Heart left ventricle (tissue), 16 donors: ENCODE results near the gene LMX1A. TPM values are rescaled to one million over a fixed set of nuclear protein-coding genes. Genes with fewer than 3 reads are reported as not detected.
A peak's percentile ranks its signal among the peaks of the same experiment; 100 is the strongest.

Experiments
- ATAC-seq, 4 donors: fragments of 200-7000 bp; cut with Tn5 transposase; one replicate each; pipeline ENCODE4 v1.9.1; 2020 to 2022; ENCODE audit warnings: moderate library complexity in 4 of 4, mild to moderate bottlenecking in 3 of 4, moderate number of reproducible peaks in 1 of 4
- DNase-seq, 5 donors: peaks; one replicate each; pipeline ENCODE4 v3.0.0-alpha.2; 2020
- H3K27ac ChIP-seq, 12 donors: fragments of 200-600 bp; sonication (generic) in 4 of 12; one replicate each; pipeline versions ENCODE4 v1.5.0 to v1.8.0; 2016 to 2022; ENCODE audit warnings: mild to moderate bottlenecking in 2 of 12
- H3K27me3 ChIP-seq, 9 donors: fragments of 200-600 bp; sonication (generic) in 2 of 9; one replicate each; pipeline versions ENCODE4 v1.5.1 to v1.8.0; 2016 to 2022; ENCODE audit warnings: mild to moderate bottlenecking in 3 of 9
- H3K36me3 ChIP-seq, 9 donors: fragments of 200-600 bp; sonication (generic) in 2 of 9; one replicate each; pipeline versions ENCODE4 v1.5.0 to v1.8.0; 2018 to 2022; ENCODE audit warnings: mild to moderate bottlenecking in 2 of 9
- H3K4me1 ChIP-seq, 12 donors: fragments of 200-600 bp; sonication (generic) in 4 of 12; one replicate each; pipeline versions ENCODE4 v1.5.0 to v1.8.0; 2016 to 2022; ENCODE audit warnings: mild to moderate bottlenecking in 3 of 12
- H3K4me3 ChIP-seq, 12 donors: fragments of 200-600 bp; sonication (generic) in 4 of 12; one replicate each; pipeline versions ENCODE4 v1.5.0 to v1.8.0; 2017 to 2022; ENCODE audit warnings: mild to moderate bottlenecking in 9 of 12, moderate library complexity in 4 of 12
- H3K9me3 ChIP-seq, 12 donors: fragments of 200-600 bp; sonication (generic) in 4 of 12; one replicate each; pipeline versions ENCODE4 v1.5.0 to v1.8.0; 2016 to 2022; ENCODE audit warnings: mild to moderate bottlenecking in 1 of 12
- POLR2A ChIP-seq, 2 donors: fragments of 450-650 bp; IDR thresholded peaks; one replicate each; pipeline ENCODE4 v1.6.1; 2017; ENCODE audit warnings: antibody characterized with exemption in 2 of 2, mild to moderate bottlenecking in 2 of 2, moderate library complexity in 2 of 2
- whole genome bisulfite sequencing, 4 donors: extraction: QIAGEN DNeasy Blood & Tissue Kit in 2 of 4; methylation state at CpG; one replicate each; pipeline versions ENCODE4 v1.1.5 to v1.1.7; 2013 to 2018; 5-methylcytosine and 5-hydroxymethylcytosine counted together
- intact Hi-C, 10 donors: fragments of 100-400 bp; cut with DNase I; formaldehyde crosslinking; loops; one replicate each; pipeline versions ENCODE4 v1.11.1 to v1.14.2; 2022
- polyA plus RNA-seq, 2 donors: library from polyadenylated mRNA; stranded (reverse); fragments of 200-250 nt; gene quantifications; one replicate each; pipeline ENCODE4 v1.2.3, GENCODE V29; 2013
- total RNA-seq, 9 donors: library from RNA; depleted of rRNA in 2 of 9; stranded (reverse); fragments of >200 nt in 2 of 9; fragmentation: NEBNext Ultra II Directional in 3 of 9; extraction: Animal tissue kit (Norgen Biotek cat#: 25700) in 3 of 9; gene quantifications; one replicate each; pipeline versions ENCODE4 v1.1.0 to v1.2.4, GENCODE V29; 2016 to 2023
- TF ChIP-seq, protein P1 (sequence below), 12 donors: fragments of 200-600 bp; sonication (generic) in 4 of 12; IDR thresholded peaks; one replicate each; pipeline versions ENCODE4 v1.5.0 to v1.8.0; 2018 to 2022; ENCODE audit warnings: antibody characterized with exemption in 12 of 12, mild to moderate bottlenecking in 5 of 12
- donor health status: ischemic (EF 13 %, LVEDD 7.1; RV severe dilation, severe dysfunction).
- donor health status: healthy with polysubstance abuse.
- donor health status: DM: no; HTN: yes; CAD: no.
- donor health status: DM: no; HTN: no; CAD: no.
- donor health status: ischemic (EF 25% LVEDD 6.9; RV normal size, moderate dysfunction).
- donor health status: ischemic (EF 25% LVEDD 5.7; RV mildly dilated, moderate dysfunction).
- donor health status: healthy.
- donor health status: DM: yes; HTN: yes; CAD: no.
- donor health status: ischemic (EF 35%, LVEDD 5.7; RV mildly dilated, moderate dysfunction).
- donor health status: nonischemic (EF 11% LVEDD 7.7; RV severe dilation, severe dysfunction).
- donor health status: DM: yes; HTN: yes; CAD: no.
- donor health status: PGD.
- donor health status: ischemic (EF 29% LVEDD 5.4; RV normal size, mild dysfunction).
- donor health status: nonischemic (EF 23%, LVEDD 6.1; RV moderate dilation, normal function).

LMX1A gene
- total and polyA plus RNA-seq, 11 donors = 0.03 to 0.37 (median 0.14) TPM; not detected in 5

DNA sequence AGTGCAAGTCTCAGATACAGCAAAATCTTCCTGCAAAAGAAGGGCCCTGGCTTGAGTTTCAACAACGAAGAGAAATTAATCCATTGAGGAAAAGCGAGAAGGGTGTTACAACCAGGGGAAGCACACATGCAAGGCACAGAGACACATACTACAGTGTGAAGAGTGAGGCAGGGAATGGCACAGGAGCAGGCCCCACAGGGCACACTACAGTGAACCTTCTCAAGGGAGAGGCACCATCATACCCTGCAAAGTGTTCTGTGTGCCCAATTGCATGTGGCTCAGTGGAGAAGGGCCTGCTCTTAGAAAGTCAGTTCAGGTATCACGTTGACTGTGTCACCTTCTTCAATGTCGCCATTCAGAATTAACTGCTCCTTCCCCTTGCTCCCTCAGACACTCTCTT, 60.3 kb downstream of the LMX1A start:
- TF ChIP-seq, protein P1, sequence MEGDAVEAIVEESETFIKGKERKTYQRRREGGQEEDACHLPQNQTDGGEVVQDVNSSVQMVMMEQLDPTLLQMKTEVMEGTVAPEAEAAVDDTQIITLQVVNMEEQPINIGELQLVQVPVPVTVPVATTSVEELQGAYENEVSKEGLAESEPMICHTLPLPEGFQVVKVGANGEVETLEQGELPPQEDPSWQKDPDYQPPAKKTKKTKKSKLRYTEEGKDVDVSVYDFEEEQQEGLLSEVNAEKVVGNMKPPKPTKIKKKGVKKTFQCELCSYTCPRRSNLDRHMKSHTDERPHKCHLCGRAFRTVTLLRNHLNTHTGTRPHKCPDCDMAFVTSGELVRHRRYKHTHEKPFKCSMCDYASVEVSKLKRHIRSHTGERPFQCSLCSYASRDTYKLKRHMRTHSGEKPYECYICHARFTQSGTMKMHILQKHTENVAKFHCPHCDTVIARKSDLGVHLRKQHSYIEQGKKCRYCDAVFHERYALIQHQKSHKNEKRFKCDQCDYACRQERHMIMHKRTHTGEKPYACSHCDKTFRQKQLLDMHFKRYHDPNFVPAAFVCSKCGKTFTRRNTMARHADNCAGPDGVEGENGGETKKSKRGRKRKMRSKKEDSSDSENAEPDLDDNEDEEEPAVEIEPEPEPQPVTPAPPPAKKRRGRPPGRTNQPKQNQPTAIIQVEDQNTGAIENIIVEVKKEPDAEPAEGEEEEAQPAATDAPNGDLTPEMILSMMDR (IDR thresholded peaks at IDR 0.05) = no peak
- TF ChIP-seq POLR2A (IDR thresholded peaks at IDR 0.05) = no peak
- H3K4me1 ChIP-seq = no peaks in the 10 kb centered on the region
- H3K9me3 ChIP-seq = no peaks in the 10 kb centered on the region
- intact Hi-C loops = loop anchor here in 1 of 10 donors (1.0 kb wide), 1 partner anchor 22 kb away; no protein-coding TSS in a partner anchor
- H3K27ac ChIP-seq = no peak overlapping the region
- ATAC-seq = no peak
- H3K4me3 ChIP-seq = no peak overlapping the region
- peaks cover 0 to 9% (median 0%) of the 10 kb centered on the region in 9 donors for H3K27me3 ChIP-seq
- no peaks in the 10 kb centered on the region for H3K36me3 ChIP-seq
- DNase-seq = no peak
- 62 to 88% (median 77%) methylated on average over 4 of the region's 4 CpGs for WGBS, 4 donors

DNA sequence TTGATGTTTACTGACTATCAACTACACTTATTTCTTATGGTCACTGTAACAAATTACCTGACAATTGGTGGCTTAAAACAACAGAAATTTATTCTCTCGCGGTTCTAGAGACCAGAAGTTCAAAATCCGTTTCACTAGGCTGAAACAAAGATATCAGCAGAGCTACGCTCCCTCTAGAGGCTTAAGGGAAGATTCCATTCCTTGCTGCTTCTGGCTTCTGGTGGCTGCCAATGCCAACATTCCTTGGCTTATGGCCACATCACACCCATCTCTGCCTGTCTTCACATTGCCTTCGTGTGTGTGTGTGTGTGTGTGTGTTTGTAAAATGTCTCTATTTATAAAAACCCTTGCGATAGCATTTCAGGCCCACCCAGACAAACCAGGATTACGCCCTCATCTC, 66.4 kb downstream of the LMX1A start:
- no peaks in the 10 kb centered on the region for H3K9me3 ChIP-seq
- intact Hi-C loops = no loop called here
- ATAC-seq (no peak), DNase-seq (no peak)
- TF ChIP-seq, protein P1 (IDR thresholded peaks at IDR 0.05) = no peak
- TF ChIP-seq POLR2A (IDR thresholded peaks at IDR 0.05) = no peak
- H3K27ac ChIP-seq = no peak overlapping the region
- H3K4me1 ChIP-seq = no peaks in the 10 kb centered on the region
- 65 to 76% (median 68%) methylated on average over 7 of the region's 7 CpGs for WGBS, 4 donors
- H3K27me3 ChIP-seq = peaks cover 0 to 30% (median 4%) of the 10 kb centered on the region in 9 donors
- no peaks in the 10 kb centered on the region for H3K36me3 ChIP-seq
- no peak overlapping the region for H3K4me3 ChIP-seq

DNA sequence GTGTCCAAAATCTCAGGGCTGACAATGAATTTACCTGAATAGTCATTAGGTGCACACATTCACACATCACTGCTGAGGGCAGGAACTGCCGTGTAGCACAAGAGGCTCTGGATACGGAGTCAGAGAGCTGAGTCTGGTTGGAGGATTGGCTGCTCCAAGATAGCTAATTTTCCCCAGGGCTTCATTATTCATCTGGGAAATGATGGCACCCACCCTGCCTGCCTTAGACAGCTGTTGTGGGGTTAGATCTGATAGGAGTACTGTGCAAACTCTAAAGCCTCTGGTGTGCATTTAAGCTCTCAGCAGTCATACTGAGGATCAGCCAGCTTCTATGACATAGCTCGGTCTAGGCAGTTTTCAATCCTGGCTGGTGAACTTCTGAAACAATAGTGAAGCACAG, 67.0 kb downstream of the LMX1A start:
- DNase-seq = no peak
- no peaks in the 10 kb centered on the region for H3K9me3 ChIP-seq

DNA sequence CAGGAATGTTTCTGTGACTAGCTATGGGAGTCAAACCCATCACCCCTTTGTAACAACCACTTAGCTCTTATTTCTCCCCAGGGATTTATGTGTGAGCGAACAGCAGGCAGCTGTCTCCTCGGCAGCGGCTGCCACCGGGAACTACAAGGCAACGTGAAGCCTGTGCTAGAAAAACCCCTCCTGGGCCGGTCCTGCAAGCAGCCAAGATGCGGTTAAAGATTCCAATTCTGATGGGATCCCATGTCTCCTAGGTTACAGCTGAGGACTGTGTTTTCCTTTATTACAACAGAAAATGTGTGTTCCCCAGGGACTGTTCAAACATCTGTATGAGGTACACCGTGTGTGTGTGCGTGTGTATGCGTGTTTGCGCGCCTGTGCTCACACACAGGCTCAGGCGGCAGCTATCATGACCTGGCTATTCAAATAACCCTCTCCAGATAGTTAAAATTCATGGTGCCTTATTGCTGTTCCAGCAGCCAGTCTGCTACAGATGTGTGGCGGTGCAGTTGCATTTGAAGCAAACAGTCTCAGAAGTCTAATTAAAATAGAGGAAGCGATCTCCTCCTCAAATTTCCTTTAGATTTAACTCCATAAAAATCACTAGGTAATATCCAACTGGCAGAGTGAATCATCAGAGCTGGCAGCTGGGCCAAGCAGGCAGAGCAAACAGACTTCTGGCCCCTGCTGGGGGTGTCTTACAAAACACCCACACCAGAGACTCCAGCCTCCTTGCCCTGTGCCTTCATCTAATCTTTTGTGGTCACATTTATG, 68.0 kb downstream of the LMX1A start:
- no peak overlapping the region for H3K27ac ChIP-seq
- no peak for ATAC-seq
- 45 to 56% (median 50%) methylated on average over 15 of the region's 15 CpGs for WGBS, 4 donors
- intact Hi-C loops = no loop called here
- H3K27me3 ChIP-seq = peaks cover 0 to 44% (median 9%) of the 10 kb centered on the region in 9 donors
- H3K36me3 ChIP-seq = no peaks in the 10 kb centered on the region
- H3K4me1 ChIP-seq = no peaks in the 10 kb centered on the region
- DNase-seq = peak in 1 of 5 donors; percentile 30
- no peaks in the 10 kb centered on the region for H3K9me3 ChIP-seq
- H3K4me3 ChIP-seq = no peak overlapping the region
- no peak for TF ChIP-seq POLR2A (IDR thresholded peaks at IDR 0.05)
- TF ChIP-seq, protein P1 (IDR thresholded peaks at IDR 0.05) = no peak

More for the DNA sequence above, 67.0 kb downstream of the LMX1A start:
- H3K4me3 ChIP-seq = no peak overlapping the region
- ATAC-seq = no peak
- H3K27ac ChIP-seq = no peak overlapping the region
- TF ChIP-seq, protein P1 (IDR thresholded peaks at IDR 0.05) = no peak
- TF ChIP-seq POLR2A (IDR thresholded peaks at IDR 0.05) = no peak
- peaks cover 0 to 36% (median 6%) of the 10 kb centered on the region in 9 donors for H3K27me3 ChIP-seq
- intact Hi-C loops = no loop called here
- H3K4me1 ChIP-seq = no peaks in the 10 kb centered on the region
- no peaks in the 10 kb centered on the region for H3K36me3 ChIP-seq
- WGBS, 4 donors = 71 to 92% (median 78%) methylated on average over 3 of the region's 3 CpGs
